Activated B cell treated with CpG ODN at 0.5 μM for 24 hours (primary cell): Measurements from ENCODE around the gene LPAR1. TPM values are rescaled to one million over a fixed set of nuclear protein-coding genes. Genes with fewer than 3 reads are reported as not detected.

Experiments used
- ATAC-seq: fragments of 200-7000 bp; cut with Tn5 transposase; one replicate; pipeline ENCODE4 v1.10.0; 2021; ENCODE audit warnings: low read depth, mild to moderate bottlenecking, moderate library complexity
- CTCF ChIA-PET: fragments of 350-600 bp; sonication (Branson Sonifier 250); formaldehyde crosslinking; loops from one replicate; lab custom pipeline; 2021; ENCODE audit warnings: antibody characterized with exemption; lab: Charles Lee
- POLR2A ChIA-PET: fragments of 350-600 bp; sonication (Branson Sonifier 250); formaldehyde crosslinking; loops from one replicate; lab custom pipeline; 2021; ENCODE audit warnings: antibody characterized with exemption; lab: Charles Lee
- DNase-seq: peaks from one replicate; pipeline ENCODE4 v3.0.0; 2022
- H3K27ac Mint-ChIP-seq: one replicate; pipeline ENCODE4 v1.8.0; 2020; ENCODE audit warnings: mixed read lengths
- H3K27me3 Mint-ChIP-seq: one replicate; pipeline ENCODE4 v1.8.0; 2021; ENCODE audit warnings: mixed read lengths
- H3K36me3 Mint-ChIP-seq: one replicate; pipeline ENCODE4 v1.8.0; 2021; ENCODE audit warnings: low read depth, mixed read lengths
- H3K4me1 Mint-ChIP-seq: one replicate; pipeline ENCODE4 v1.8.0; 2021; ENCODE audit warnings: mixed read lengths
- H3K4me3 Mint-ChIP-seq: one replicate; pipeline ENCODE4 v1.8.0; 2020; ENCODE audit warnings: mild to moderate bottlenecking, mixed read lengths
- H3K9me3 Mint-ChIP-seq: one replicate; pipeline ENCODE4 v1.8.0; 2020; ENCODE audit warnings: mixed read lengths
- intact Hi-C: fragments of 100-400 bp; cut with micrococcal nuclease; formaldehyde crosslinking; loops from one replicate; pipeline ENCODE4 v1.15.1; 2024
- total RNA-seq: library from RNA; stranded (reverse); gene quantifications from 2 replicates; pipeline ENCODE4 v1.2.3, GENCODE V29; 2022
- TF ChIP-seq, protein P1 (sequence below): fragments of 200-600 bp; IDR thresholded peaks from one replicate; pipeline ENCODE4 v1.8.0; 2022; ENCODE audit warnings: antibody characterized with exemption, mild to moderate bottlenecking

The LPAR1 gene
- total RNA-seq, 1 donor from 2014 or later: not detected

DNA sequence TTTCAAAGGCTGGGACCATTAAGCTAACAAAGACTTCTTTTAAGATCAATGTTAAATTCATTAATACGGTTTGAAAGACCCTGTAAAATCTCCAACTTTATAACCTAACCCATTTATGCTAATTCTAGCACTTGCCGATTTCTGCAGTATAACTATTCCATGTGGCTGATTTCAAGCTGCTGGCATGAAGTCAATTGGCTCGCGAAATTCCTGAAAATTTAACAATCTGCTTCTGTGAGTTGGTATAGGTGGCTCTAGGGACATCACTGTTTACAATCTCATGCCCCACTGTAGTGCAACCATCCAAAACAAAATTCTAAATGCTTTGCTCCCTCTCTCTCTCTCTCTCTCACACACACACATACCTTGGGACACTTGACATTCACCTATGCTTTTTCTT, 70.2 kb downstream of the LPAR1 start:
- ATAC-seq (no peak), DNase-seq (no peak)
- Mint-ChIP-seq H3K27ac (no peak overlapping the region), H3K4me1 (no peaks in the 10 kb centered on the region), H3K4me3 (no peak overlapping the region), H3K27me3 (no peaks in the 10 kb centered on the region), H3K9me3 (no peaks in the 10 kb centered on the region), H3K36me3 (no peaks in the 10 kb centered on the region)
- intact Hi-C loops: no loop called here
- TF ChIP-seq, protein P1, sequence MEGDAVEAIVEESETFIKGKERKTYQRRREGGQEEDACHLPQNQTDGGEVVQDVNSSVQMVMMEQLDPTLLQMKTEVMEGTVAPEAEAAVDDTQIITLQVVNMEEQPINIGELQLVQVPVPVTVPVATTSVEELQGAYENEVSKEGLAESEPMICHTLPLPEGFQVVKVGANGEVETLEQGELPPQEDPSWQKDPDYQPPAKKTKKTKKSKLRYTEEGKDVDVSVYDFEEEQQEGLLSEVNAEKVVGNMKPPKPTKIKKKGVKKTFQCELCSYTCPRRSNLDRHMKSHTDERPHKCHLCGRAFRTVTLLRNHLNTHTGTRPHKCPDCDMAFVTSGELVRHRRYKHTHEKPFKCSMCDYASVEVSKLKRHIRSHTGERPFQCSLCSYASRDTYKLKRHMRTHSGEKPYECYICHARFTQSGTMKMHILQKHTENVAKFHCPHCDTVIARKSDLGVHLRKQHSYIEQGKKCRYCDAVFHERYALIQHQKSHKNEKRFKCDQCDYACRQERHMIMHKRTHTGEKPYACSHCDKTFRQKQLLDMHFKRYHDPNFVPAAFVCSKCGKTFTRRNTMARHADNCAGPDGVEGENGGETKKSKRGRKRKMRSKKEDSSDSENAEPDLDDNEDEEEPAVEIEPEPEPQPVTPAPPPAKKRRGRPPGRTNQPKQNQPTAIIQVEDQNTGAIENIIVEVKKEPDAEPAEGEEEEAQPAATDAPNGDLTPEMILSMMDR: no peak
- POLR2A ChIA-PET: no interaction called here
- CTCF ChIA-PET: no interaction called here

DNA sequence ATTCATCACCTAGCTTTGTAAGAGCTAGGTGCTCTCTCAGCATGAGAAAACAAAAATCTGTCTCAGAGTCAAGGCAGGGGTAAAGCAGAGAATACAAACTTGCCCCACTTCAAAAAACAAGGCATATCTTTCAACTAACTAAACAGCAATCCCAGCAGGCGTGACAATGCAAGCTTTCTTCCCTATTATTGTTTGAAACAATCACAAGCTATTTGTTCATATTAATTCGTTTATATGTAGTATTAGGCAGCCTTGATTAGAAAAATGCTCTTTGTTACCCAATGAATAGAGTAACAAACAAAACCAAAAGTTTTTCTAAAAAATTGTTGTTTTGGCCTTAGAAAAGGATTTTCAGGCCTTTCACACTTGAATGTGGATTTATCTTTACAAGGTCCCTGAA, 71.1 kb downstream of the LPAR1 start:
- no peak overlapping the region for H3K4me3 Mint-ChIP-seq
- POLR2A ChIA-PET: no interaction called here
- TF ChIP-seq, protein P1: no peak
- no peaks in the 10 kb centered on the region for H3K27me3 Mint-ChIP-seq
- ATAC-seq (no peak), DNase-seq (no peak)
- H3K4me1 Mint-ChIP-seq: no peaks in the 10 kb centered on the region
- no peaks in the 10 kb centered on the region for H3K36me3 Mint-ChIP-seq
- H3K9me3 Mint-ChIP-seq: no peaks in the 10 kb centered on the region
- CTCF ChIA-PET: no interaction called here
- intact Hi-C loops: no loop called here
- H3K27ac Mint-ChIP-seq: no peak overlapping the region

DNA sequence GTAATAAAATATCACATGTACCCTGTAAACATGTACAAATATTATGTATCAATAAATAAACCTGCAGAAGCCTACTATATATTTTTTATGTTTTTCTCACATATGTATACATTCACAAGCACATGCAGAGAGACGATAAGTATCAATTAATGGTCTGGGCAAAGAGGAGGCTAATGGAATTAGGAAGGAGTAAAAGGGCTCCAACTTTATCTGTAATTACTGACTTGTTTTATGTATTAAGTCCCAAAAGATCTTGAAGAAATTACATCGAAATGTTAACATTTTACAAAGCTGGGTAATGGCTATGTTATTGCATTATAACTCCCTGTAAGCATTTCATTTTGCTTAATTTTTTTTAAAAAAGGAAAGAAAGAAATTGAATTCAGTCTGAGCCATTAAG, 78.0 kb downstream of the LPAR1 start:
- no peaks in the 10 kb centered on the region for H3K36me3 Mint-ChIP-seq
- DNase-seq (no peak), ATAC-seq (no peak)
- no peak overlapping the region for H3K27ac Mint-ChIP-seq
- intact Hi-C loops: no loop called here
- no peak overlapping the region for H3K4me3 Mint-ChIP-seq
- ChIA-PET CTCF (no interaction called here), POLR2A (no interaction called here)
- no peaks in the 10 kb centered on the region for H3K4me1 Mint-ChIP-seq
- H3K27me3 Mint-ChIP-seq: no peaks in the 10 kb centered on the region
- TF ChIP-seq, protein P1: no peak
- peaks cover 17% of the 10 kb centered on the region for H3K9me3 Mint-ChIP-seq

DNA sequence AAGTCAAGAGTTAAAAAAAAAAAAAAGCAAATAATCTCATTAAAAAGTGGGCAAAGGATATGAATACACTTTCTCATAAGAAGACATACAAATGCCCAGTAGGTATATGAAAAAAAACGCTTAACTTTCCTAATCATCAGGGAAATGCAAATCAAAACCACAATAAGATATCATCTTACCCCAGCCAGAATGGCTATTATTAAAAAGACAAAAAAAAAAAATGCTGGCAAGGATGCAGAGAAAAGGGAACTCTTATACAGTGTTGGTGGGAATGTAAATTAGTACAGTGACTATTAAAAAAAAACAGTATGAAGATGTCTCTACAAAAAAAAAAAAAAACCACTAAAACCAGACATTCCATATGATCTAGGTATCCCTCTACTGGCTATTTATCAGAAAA, 79.4 kb downstream of the LPAR1 start:
- TF ChIP-seq, protein P1: no peak
- ATAC-seq (no peak), DNase-seq (no peak)
- intact Hi-C loops: no loop called here
- ChIA-PET POLR2A (no interaction called here), CTCF (no interaction called here)
- Mint-ChIP-seq H3K4me1 (no peaks in the 10 kb centered on the region), H3K27me3 (no peaks in the 10 kb centered on the region), H3K9me3 (peaks cover 23% of the 10 kb centered on the region), H3K27ac (no peak overlapping the region), H3K36me3 (no peaks in the 10 kb centered on the region), H3K4me3 (no peak overlapping the region)

DNA sequence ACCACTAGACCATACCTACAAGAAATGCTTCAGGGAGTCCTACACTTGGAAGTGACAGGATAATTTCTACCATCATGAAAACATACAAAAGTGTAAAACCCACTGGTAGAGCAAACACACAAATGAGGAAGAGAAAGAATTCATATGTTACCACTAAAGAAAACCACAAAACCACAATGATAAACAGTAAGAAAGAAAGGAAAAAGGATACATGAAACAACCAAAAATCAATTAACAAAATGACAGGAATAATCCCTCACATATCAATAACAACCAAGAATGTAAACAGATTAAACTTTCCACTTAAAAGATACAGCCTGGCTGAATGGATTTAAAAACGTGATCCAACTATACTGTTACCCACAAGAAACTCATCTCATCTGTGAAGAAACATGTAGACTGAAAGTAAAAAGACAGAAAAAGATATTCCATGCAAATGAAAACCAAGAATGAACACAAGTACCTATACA, 83.4 kb downstream of the LPAR1 start:
- intact Hi-C loops: no loop called here
- no peak for ATAC-seq

More for the DNA sequence above, 83.4 kb downstream of the LPAR1 start:
- H3K27me3 Mint-ChIP-seq: no peaks in the 10 kb centered on the region
- no peaks in the 10 kb centered on the region for H3K36me3 Mint-ChIP-seq
- no peak overlapping the region for H3K4me3 Mint-ChIP-seq
- no peak overlapping the region for H3K27ac Mint-ChIP-seq
- CTCF ChIA-PET: no interaction called here
- POLR2A ChIA-PET: no interaction called here
- H3K9me3 Mint-ChIP-seq: peaks cover 28% of the 10 kb centered on the region
- DNase-seq: no peak
- TF ChIP-seq, protein P1: no peak
- no peaks in the 10 kb centered on the region for H3K4me1 Mint-ChIP-seq
